MM.1S (cell line): ENCODE data around the gene EEF2.

ENCODE experiments used
- CTCF ChIP-seq: fragments of 300-600 bp; sonication (generic); IDR thresholded peaks from 2 replicates; pipeline ENCODE4 v1.5.1; 2016; ENCODE audit warnings: antibody characterized with exemption, low read length, mixed read lengths
- EZH2phosphoT487 ChIP-seq: fragments of 300-600 bp; sonication (generic); IDR thresholded peaks from 2 replicates; pipeline ENCODE4 v1.6.1; 2018; ENCODE audit warnings: antibody characterized with exemption, low read length

DNA sequence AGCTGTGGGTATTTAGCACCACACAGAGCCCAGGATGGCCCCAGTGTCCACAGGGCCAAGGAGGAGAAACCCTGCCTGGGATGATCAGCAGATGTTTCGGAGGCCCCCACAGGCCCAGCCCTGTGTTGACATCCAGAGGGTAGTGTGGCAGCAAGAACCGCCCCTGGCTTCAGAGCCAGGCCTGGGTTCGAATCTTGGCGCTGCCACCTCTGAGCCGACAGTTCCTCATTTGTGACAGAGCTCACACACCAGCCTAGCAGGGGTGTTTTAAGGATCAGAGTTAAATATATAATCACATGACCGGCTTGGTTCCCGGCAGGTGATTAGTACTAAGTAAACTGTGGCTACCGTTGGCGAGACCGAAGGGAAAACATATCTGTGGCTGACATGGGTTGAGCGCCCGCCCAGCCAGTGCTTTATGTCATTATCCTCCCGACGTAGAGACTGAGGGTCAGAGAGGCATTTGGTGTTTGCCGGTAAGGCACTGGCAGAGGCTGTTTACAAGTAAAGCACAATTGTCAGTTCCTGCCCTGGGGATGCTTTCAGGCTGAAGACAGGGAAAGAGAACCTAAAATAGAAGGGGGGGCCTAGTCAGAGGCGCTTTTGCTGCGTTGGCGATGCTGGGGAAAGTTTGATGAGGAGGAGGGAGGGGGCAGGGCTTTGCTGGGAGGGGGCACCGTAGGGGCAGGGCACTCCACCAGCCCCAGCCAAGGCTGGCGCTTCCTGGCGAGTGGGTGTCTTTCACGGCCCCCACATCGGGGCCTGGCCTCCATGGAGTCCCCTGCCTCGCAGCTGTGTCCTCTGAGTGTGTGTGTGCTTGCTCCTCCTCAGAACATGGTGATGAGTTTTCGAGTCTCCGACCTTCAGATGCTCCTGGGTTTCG, 27.1 kb upstream of the EEF2 start:
- TF ChIP-seq EZH2phosphoT487 (no peak), CTCF (no peak)
